Type B pancreatic cell (in vitro differentiated cells): ENCODE results near the gene C10orf90. TPM values are rescaled to one million over a fixed set of nuclear protein-coding genes. Genes with fewer than 3 reads are reported as not detected.

Experiments used
- DNase-seq: peaks from one replicate; pipeline ENCODE4 v3.0.0; 2021; ENCODE audit warnings: mixed read lengths; ENCODE audit not compliant: unreplicated experiment; ENCODE audit errors: extremely low spot score
- H3K27ac Mint-ChIP-seq: 2 replicates; pipeline ENCODE4 v1.8.0; 2021; ENCODE audit warnings: mild to moderate bottlenecking, mixed read lengths
- H3K27me3 Mint-ChIP-seq: 2 replicates; pipeline ENCODE4 v1.8.0; 2021; ENCODE audit warnings: mixed read lengths
- H3K36me3 Mint-ChIP-seq: 2 replicates; pipeline ENCODE4 v1.8.0; 2021; ENCODE audit warnings: mixed read lengths
- H3K4me1 Mint-ChIP-seq: one replicate; pipeline ENCODE4 v1.8.0; 2021; ENCODE audit warnings: mixed read lengths; ENCODE audit not compliant: unreplicated experiment
- H3K4me3 Mint-ChIP-seq: 2 replicates; pipeline ENCODE4 v1.8.0; 2021; ENCODE audit warnings: mild to moderate bottlenecking, mixed read lengths
- H3K9me3 Mint-ChIP-seq: 2 replicates; pipeline ENCODE4 v1.8.0; 2021; ENCODE audit warnings: mixed read lengths
- total RNA-seq: library from RNA; stranded (reverse); gene quantifications from 2 replicates; pipeline ENCODE4 v1.2.1, GENCODE V29; 2021; ENCODE audit warnings: low replicate concordance
- TF ChIP-seq, protein P1 (sequence below): fragments of 200-600 bp; sonication (generic); conservative IDR thresholded peaks from 2 replicates; pipeline ENCODE4 v1.5.0; 2021; ENCODE audit warnings: antibody characterized with exemption, mild to moderate bottlenecking

Gene C10orf90
- total RNA-seq, 1 donor from 2014 or later: 1.5 TPM

DNA sequence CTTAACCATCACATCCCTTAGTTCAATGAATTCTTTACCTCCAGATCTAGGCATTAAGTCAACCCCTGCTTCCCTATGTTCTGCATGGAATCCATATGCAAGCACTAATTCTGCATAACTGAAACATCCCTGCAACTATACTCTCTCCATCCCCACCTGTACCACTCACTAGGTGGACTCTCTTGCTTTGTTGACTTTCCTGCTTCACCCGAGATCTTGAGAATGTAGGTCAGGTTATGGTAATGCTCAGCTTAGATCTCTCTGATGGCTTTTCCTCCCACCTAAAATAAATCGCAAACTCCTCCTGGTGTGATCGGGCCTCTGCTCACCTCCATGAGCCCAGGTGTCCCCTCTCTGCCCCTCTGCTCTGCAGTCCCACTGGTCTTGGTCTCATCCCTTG, 189.8 kb downstream of the C10orf90 start:
- Mint-ChIP-seq H3K27ac (no peak overlapping the region), H3K27me3 (peaks cover 4% of the 10 kb centered on the region), H3K4me1 (peaks cover 9% of the 10 kb centered on the region), H3K4me3 (no peak overlapping the region), H3K36me3 (no peaks in the 10 kb centered on the region), H3K9me3 (no peaks in the 10 kb centered on the region)
- TF ChIP-seq, protein P1, sequence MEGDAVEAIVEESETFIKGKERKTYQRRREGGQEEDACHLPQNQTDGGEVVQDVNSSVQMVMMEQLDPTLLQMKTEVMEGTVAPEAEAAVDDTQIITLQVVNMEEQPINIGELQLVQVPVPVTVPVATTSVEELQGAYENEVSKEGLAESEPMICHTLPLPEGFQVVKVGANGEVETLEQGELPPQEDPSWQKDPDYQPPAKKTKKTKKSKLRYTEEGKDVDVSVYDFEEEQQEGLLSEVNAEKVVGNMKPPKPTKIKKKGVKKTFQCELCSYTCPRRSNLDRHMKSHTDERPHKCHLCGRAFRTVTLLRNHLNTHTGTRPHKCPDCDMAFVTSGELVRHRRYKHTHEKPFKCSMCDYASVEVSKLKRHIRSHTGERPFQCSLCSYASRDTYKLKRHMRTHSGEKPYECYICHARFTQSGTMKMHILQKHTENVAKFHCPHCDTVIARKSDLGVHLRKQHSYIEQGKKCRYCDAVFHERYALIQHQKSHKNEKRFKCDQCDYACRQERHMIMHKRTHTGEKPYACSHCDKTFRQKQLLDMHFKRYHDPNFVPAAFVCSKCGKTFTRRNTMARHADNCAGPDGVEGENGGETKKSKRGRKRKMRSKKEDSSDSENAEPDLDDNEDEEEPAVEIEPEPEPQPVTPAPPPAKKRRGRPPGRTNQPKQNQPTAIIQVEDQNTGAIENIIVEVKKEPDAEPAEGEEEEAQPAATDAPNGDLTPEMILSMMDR: no peak
- no peak for DNase-seq

DNA sequence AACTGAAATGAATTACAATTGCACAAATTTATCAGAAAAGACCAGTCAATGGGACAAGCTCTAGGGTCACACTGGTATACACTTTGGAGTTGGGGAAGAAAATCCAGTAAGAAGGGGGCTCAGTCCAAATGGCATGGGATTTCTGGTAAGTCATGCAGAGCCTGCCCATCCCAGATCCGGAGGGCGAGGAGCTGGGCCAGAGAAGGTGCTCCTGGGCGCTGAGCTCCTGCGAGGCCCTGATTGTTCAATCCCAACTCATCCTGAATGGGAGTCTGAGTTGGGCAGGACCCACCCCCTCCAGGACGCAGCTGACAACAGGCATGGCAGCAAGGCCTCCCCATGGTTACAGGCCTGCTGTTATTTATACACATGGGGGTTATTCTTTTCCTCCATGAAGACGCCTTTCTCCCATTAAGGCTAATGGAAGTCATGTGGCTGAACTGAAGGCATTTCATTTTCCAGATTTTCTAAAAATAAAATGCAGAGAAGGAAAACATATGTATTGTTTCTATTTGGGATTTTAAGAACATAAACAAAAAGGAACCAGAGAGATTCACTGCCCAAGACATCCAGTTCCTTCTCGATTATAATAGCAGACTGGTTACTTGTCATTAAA, 191.1 kb downstream of the C10orf90 start:
- Mint-ChIP-seq H3K4me1 (peaks cover 9% of the 10 kb centered on the region), H3K9me3 (no peaks in the 10 kb centered on the region), H3K36me3 (no peaks in the 10 kb centered on the region), H3K4me3 (no peak overlapping the region), H3K27ac (no peak overlapping the region), H3K27me3 (peaks cover 4% of the 10 kb centered on the region)
- TF ChIP-seq, protein P1: no peak
- no peak for DNase-seq

DNA sequence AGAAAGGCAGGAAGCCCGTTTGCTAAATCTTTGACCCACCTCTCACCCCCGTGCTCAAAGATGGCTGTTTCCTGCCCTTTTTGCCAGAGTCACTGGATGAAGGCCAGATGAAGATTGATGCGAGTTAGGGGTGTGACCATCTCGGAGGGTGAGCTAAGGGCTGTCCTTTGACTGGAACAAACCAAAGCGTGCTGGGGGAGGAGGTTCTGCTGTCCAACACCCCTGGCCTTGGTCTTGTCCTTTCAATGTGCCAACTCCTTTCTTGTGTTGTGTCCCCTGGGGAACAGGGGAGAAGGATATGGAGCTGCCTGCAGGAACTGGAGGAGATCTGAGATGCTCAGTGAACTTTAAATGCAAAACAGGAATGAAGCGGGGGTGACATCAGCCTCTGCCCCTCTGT, 191.9 kb downstream of the C10orf90 start:
- Mint-ChIP-seq H3K4me1 (peaks cover 9% of the 10 kb centered on the region), H3K4me3 (no peak overlapping the region), H3K9me3 (no peaks in the 10 kb centered on the region), H3K36me3 (no peaks in the 10 kb centered on the region), H3K27ac (no peak overlapping the region), H3K27me3 (peaks cover 4% of the 10 kb centered on the region)
- DNase-seq: no peak
- TF ChIP-seq, protein P1: no peak

DNA sequence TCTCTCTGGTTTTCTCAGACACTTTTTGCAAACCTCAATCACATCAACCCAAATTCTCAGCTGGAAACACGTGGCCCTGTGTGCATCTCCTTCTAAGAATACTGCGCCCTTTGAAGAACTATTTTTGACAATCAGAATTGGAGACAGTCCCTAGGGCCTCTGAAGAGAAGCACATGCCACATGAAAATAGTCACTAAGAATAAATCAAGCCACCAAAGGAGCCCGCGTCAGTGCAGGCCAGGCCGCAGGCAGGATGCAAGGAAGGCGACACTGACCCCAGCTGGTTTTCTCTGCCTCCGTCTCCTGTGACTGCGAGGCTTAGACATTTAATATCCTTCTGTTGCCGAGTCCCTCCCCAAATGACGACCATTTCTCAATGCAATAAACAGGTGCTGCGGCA, 194.2 kb downstream of the C10orf90 start:
- TF ChIP-seq, protein P1: no peak
- H3K27ac Mint-ChIP-seq: no peak overlapping the region
- DNase-seq: no peak
- peaks cover 9% of the 10 kb centered on the region for H3K4me1 Mint-ChIP-seq
- no peak overlapping the region for H3K4me3 Mint-ChIP-seq
- H3K27me3 Mint-ChIP-seq: peaks cover 4% of the 10 kb centered on the region
- no peaks in the 10 kb centered on the region for H3K36me3 Mint-ChIP-seq
- no peaks in the 10 kb centered on the region for H3K9me3 Mint-ChIP-seq

DNA sequence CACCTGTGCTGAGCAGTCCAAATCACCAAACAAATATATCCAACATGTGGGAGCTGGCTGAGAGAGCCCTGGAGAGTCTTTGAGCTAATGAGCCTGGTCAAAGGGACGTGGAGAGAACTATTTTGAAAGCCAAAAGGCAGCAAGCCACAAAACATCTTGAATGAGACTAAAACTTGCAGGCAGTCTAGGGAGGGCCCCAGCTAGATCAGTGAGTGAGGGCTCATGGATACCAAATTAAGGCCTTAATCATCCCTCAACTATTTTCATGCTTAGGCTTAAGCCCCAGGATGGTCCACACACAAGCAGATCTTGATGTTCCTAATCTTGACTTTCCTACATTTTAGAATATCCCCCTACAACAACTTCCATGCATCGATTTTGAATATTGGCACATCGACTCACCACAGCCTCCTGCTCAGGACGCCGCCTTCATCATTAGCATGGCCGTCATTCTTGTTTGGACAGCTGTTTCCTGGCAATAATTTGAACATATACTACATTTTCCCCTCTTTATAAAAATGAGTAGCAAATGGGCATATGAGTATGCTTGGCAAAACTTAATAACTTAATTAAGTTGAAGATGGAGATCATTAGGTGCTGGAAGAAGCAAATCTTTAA, 195.3 kb downstream of the C10orf90 start:
- H3K4me3 Mint-ChIP-seq: no peak overlapping the region
- H3K27me3 Mint-ChIP-seq: peaks cover under 1% of the 10 kb centered on the region
- TF ChIP-seq, protein P1: no peak
- no peaks in the 10 kb centered on the region for H3K9me3 Mint-ChIP-seq
- no peak overlapping the region for H3K27ac Mint-ChIP-seq
- no peak for DNase-seq
- peaks cover 9% of the 10 kb centered on the region for H3K4me1 Mint-ChIP-seq
- no peaks in the 10 kb centered on the region for H3K36me3 Mint-ChIP-seq
